Measurements from ENCODE around the gene ZNF683. TPM values are rescaled to one million over a fixed set of nuclear protein-coding genes. Genes with fewer than 3 reads are reported as not detected.
A peak's percentile ranks its signal among the peaks of the same experiment; 100 is the strongest.

Gene ZNF683
- total and polyA plus RNA-seq, 2 of the 4 experiments (the other 2 are of a cell fraction): not detected

GRCh38 chr1:26346274-26347033 lies 26.1 kb downstream of the ZNF683 start:
- no peak for ATAC-seq (ENCODE audit: low read depth)
- H3K4ac ChIP-seq (ENCODE audit: low read depth, low read length): no peak overlapping the region
- in situ Hi-C loops (cut with MboI; ENCODE audit: low sequenced_read_pairs): no loop called here

More at GRCh38 chr1:26346274-26347033, 26.1 kb downstream of the ZNF683 start:
- Histone ChIP-seq H3K27me3 (ENCODE audit: control insufficient read depth, insufficient read depth, low read length) (peaks cover 33% of the 10 kb centered on the region), H3K79me1 (ENCODE audit: low read depth in 1 of 2, low read length in 2 of 2) (no peaks in the 10 kb centered on the region), H2BK15ac (ENCODE audit: low read depth, low read length) (no peak overlapping the region), H3K14ac (replicated peaks; ENCODE audit: low read depth, low read length) (no peak overlapping the region), H2BK20ac (ENCODE audit: low read depth, low read length) (no peak overlapping the region), H3K4me3 (ENCODE audit: insufficient read depth, low read depth, low read length) (no peak overlapping the region), H4K91ac (ENCODE audit: insufficient read depth, low read depth, low read length) (no peak overlapping the region), H4K8ac (ENCODE audit: low read depth in 2 of 2, low read length in 2 of 2) (no peak overlapping the region), H4K5ac (ENCODE audit: low read depth, low read length) (no peak overlapping the region), H3K9ac (ENCODE audit: low read depth, low read length) (no peak overlapping the region), H3K56ac (ENCODE audit: extremely low read depth, insufficient read depth, low read length) (no peak overlapping the region), H3K23ac (ENCODE audit: low read depth, low read length) (no peak overlapping the region), H3K4me1 (ENCODE audit: control insufficient read depth, insufficient read depth, low read length) (peaks cover 6% of the 10 kb centered on the region), H2AFZ (replicated peaks; ENCODE audit: low read length, poor library complexity) (no peak overlapping the region), H2AK5ac (ENCODE audit: low read depth, low read length) (0 out of 2 replicates have a peak overlapping the region, but pooled peaks have one; percentile 24), H3K27ac (ENCODE audit: insufficient read depth, low read length) (no peak overlapping the region), H3K4me2 (ENCODE audit: low read depth, low read length) (no peak overlapping the region), H2AK9ac (replicated peaks; ENCODE audit: low read depth, low read length, poor library complexity) (no peak overlapping the region), H3K18ac (ENCODE audit: low read depth, low read length) (no peak overlapping the region), H4K20me1 (ENCODE audit: insufficient read depth, low read length) (no peaks in the 10 kb centered on the region), H3K9me1 (ENCODE audit: insufficient read depth, low read length) (peaks cover 3% of the 10 kb centered on the region; the same call in 1 of the 2 replicates), H2BK120ac (ENCODE audit: low read depth, low read length) (no peak overlapping the region), H2BK5ac (ENCODE audit: low read depth, low read length, poor library complexity, severe bottlenecking) (no peak overlapping the region), H3K9me3 (ENCODE audit: control insufficient read depth, insufficient read depth, low read length) (no peaks in the 10 kb centered on the region), H3K36me3 (ENCODE audit: control insufficient read depth, insufficient read depth, low read length) (no peaks in the 10 kb centered on the region)
- dilution Hi-C loops (cut with HindIII; ENCODE audit: low sequenced_read_pairs, unreplicated experiment): no loop called here
- TF ChIP-seq CHD1 (IDR thresholded peaks at IDR 0.05; ENCODE audit: low read depth, low read length) (no peak), MAFK (IDR thresholded peaks at IDR 0.05; ENCODE audit: low read depth, low read length) (no peak)
- intact Hi-C loops (cut with micrococcal nuclease): no loop called here
- no peak for DNase-seq
- POLR2A ChIA-PET (ENCODE audit: unreplicated experiment): no interaction called here
- WGBS, 2 experiments (ENCODE audit: extremely low coverage in 2 of 2, insufficient read length in 1 of 2): 51% methylated on average over 4 of the region's 10 CpGs; no CpG with 5 or more reads in 1 of the 2 experiments
- no TSS peak for BruUV-seq (replicated peaks)
- CTCF ChIA-PET: no interaction called here
